Neural progenitor cell (in vitro differentiated cells): Measurements from ENCODE around the gene MRPL51.

Experiments used
- EZH2 ChIP-seq: fragments of 200-600 bp; sonication (generic); IDR thresholded peaks from 2 replicates; pipeline ENCODE4 v1.6.1; 2017; ENCODE audit warnings: antibody characterized with exemption, mild to moderate bottlenecking, moderate library complexity
- EZH2phosphoT487 ChIP-seq: fragments of 200-600 bp; sonication (generic); IDR thresholded peaks from 2 replicates; pipeline ENCODE4 v1.6.1; 2017; ENCODE audit warnings: antibody characterized with exemption
- TF ChIP-seq, protein P1 (sequence below): fragments of 200-600 bp; sonication (generic); IDR thresholded peaks from 2 replicates; pipeline ENCODE4 v1.5.1; 2017; ENCODE audit warnings: antibody characterized with exemption, mild to moderate bottlenecking

- no peak for TF ChIP-seq EZH2
- TF ChIP-seq, protein P1, sequence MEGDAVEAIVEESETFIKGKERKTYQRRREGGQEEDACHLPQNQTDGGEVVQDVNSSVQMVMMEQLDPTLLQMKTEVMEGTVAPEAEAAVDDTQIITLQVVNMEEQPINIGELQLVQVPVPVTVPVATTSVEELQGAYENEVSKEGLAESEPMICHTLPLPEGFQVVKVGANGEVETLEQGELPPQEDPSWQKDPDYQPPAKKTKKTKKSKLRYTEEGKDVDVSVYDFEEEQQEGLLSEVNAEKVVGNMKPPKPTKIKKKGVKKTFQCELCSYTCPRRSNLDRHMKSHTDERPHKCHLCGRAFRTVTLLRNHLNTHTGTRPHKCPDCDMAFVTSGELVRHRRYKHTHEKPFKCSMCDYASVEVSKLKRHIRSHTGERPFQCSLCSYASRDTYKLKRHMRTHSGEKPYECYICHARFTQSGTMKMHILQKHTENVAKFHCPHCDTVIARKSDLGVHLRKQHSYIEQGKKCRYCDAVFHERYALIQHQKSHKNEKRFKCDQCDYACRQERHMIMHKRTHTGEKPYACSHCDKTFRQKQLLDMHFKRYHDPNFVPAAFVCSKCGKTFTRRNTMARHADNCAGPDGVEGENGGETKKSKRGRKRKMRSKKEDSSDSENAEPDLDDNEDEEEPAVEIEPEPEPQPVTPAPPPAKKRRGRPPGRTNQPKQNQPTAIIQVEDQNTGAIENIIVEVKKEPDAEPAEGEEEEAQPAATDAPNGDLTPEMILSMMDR: no peak
- TF ChIP-seq EZH2phosphoT487: no peak
These were observed 24.8 kb downstream of the MRPL51 start for GRCh38 chr12:6468283-6468575.
